Colonic mucosa (tissue), 4 donors: Measurements from ENCODE around the gene TMEM238L. TPM values are rescaled to one million over a fixed set of nuclear protein-coding genes. Genes with fewer than 3 reads are reported as not detected.
A peak's percentile ranks its signal among the peaks of the same experiment; 100 is the strongest.

Source experiments
- DNase-seq: peaks from one replicate; pipeline ENCODE4 v3.0.0-alpha.2; 2020
- H3K27ac ChIP-seq: fragments of 200-600 bp; one replicate; pipeline ENCODE4 v1.8.0; 2021
- H3K27me3 ChIP-seq: fragments of 200-600 bp; one replicate; pipeline ENCODE4 v1.8.0; 2021
- H3K36me3 ChIP-seq: fragments of 200-600 bp; one replicate; pipeline ENCODE4 v1.8.0; 2021
- H3K4me1 ChIP-seq: fragments of 200-600 bp; one replicate; pipeline ENCODE4 v1.8.0; 2021; ENCODE audit warnings: mild to moderate bottlenecking
- H3K4me3 ChIP-seq: fragments of 200-600 bp; one replicate; pipeline ENCODE4 v1.8.0; 2021
- H3K9ac ChIP-seq, 2 donors: one replicate each; pipeline ENCODE4 v1.7.0; 2013; ENCODE audit warnings: control low read depth in 2 of 2, low read depth in 2 of 2, low read length in 2 of 2
- H3K9me3 ChIP-seq: fragments of 200-600 bp; one replicate; pipeline ENCODE4 v1.8.0; 2021
- intact Hi-C: fragments of 100-400 bp; cut with DNase I; formaldehyde crosslinking; loops from one replicate; pipeline ENCODE4 v1.14.1; 2022
- total RNA-seq, 2 donors: library from RNA; stranded (reverse); fragmentation: NEBNext Ultra II Directional in 1 of 2; extraction: Animal tissue kit (Norgen Biotek cat#: 25700) in 1 of 2; gene quantifications; one replicate each; pipeline ENCODE4 v1.2.1, GENCODE V29; 2021
- TF ChIP-seq, protein P1 (sequence below): fragments of 200-600 bp; IDR thresholded peaks from one replicate; pipeline ENCODE4 v1.8.0; 2022; ENCODE audit warnings: antibody characterized with exemption, mild to moderate bottlenecking
- donor health status: healthy.
- donor health status: DM: no; HTN: no; CAD: no.
- donor health status: DM: no; HTN: no; CAD: no.

Gene TMEM238L
- total RNA-seq, 2 donors from 2014 or later: 63.1 to 68.8 TPM

DNA sequence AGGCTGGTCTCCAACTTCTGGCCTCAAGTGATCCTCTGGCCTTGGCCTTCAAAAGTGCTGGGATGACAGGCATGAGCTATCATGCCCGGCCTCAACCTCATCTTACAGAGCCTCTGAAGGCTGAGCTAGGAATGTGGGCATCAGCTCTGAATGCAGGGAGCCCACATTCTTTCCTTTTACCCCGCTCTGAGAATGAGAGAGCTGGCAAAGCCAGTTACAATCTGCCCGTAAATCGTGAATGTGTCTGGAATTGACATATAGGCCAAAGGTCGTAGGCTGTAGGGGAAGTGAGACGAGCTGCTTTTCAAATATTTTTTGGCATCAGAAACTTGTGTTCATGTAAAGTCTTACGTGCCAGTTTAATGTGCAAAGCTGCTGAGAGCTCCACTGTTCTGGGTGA lies 4.5 kb downstream of the TMEM238L start:
- no peaks in the 10 kb centered on the region for H3K36me3 ChIP-seq
- H3K4me1 ChIP-seq: no peaks in the 10 kb centered on the region
- no peaks in the 10 kb centered on the region for H3K9me3 ChIP-seq
- no peaks in the 10 kb centered on the region for H3K27me3 ChIP-seq
- peak overlapping the region in 1 of 2 donors; percentile 100 for H3K9ac ChIP-seq
- intact Hi-C loops: no loop called here
- peak overlapping the region; percentile 95 for H3K27ac ChIP-seq
- peak overlapping the region; percentile 4 for H3K4me3 ChIP-seq
- DNase-seq: no peak
- TF ChIP-seq, protein P1, sequence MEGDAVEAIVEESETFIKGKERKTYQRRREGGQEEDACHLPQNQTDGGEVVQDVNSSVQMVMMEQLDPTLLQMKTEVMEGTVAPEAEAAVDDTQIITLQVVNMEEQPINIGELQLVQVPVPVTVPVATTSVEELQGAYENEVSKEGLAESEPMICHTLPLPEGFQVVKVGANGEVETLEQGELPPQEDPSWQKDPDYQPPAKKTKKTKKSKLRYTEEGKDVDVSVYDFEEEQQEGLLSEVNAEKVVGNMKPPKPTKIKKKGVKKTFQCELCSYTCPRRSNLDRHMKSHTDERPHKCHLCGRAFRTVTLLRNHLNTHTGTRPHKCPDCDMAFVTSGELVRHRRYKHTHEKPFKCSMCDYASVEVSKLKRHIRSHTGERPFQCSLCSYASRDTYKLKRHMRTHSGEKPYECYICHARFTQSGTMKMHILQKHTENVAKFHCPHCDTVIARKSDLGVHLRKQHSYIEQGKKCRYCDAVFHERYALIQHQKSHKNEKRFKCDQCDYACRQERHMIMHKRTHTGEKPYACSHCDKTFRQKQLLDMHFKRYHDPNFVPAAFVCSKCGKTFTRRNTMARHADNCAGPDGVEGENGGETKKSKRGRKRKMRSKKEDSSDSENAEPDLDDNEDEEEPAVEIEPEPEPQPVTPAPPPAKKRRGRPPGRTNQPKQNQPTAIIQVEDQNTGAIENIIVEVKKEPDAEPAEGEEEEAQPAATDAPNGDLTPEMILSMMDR: no peak

GRCh38 chr17:10798910-10799309 lies 5.0 kb downstream of the TMEM238L start:
- Histone ChIP-seq H3K27ac (peak overlapping the region; percentile 95), H3K9me3 (no peaks in the 10 kb centered on the region), H3K27me3 (no peaks in the 10 kb centered on the region), H3K4me3 (peak overlapping the region; percentile 4), H3K4me1 (no peaks in the 10 kb centered on the region), H3K9ac (peak overlapping the region in 1 of 2 donors; percentile 100), H3K36me3 (no peaks in the 10 kb centered on the region)
- TF ChIP-seq, protein P1: no peak
- intact Hi-C loops: no loop called here
- DNase-seq: no peak

DNA sequence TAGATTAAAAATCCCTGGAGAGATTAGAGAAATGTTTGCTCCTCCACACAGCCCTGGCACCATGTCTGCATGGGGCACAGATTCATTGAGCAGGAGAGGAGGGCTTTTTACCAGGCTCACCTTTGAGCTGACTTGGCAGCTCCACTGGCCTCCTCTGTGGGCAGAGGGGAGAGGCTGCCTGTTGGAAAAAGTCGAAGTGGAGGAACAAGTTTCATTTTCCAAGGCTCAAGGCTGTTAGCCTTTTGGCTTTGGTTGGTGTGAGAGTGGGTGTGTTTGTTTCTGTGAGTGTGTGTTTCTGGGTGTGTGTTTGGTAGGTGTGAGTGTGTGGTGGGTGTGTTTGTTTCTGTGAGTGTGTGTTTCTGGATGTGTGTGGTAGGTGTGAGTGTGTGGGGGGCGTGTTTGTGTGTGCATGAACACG lies 5.6 kb downstream of the TMEM238L start:
- TF ChIP-seq, protein P1: no peak
- Histone ChIP-seq H3K9ac (peak overlapping the region; percentile 60 to 100), H3K4me3 (no peak overlapping the region), H3K27me3 (no peaks in the 10 kb centered on the region), H3K9me3 (no peaks in the 10 kb centered on the region), H3K4me1 (no peaks in the 10 kb centered on the region), H3K36me3 (no peaks in the 10 kb centered on the region), H3K27ac (peak overlapping the region; percentile 95)
- peak; percentile 65 for DNase-seq
- intact Hi-C loops: no loop called here

- DNase-seq: no peak
- TF ChIP-seq, protein P1: no peak
- no peaks in the 10 kb centered on the region for H3K36me3 ChIP-seq
- H3K4me3 ChIP-seq: no peak overlapping the region
- peak overlapping the region; percentile 95 for H3K27ac ChIP-seq
- no peaks in the 10 kb centered on the region for H3K27me3 ChIP-seq
- no peaks in the 10 kb centered on the region for H3K9me3 ChIP-seq
- intact Hi-C loops: no loop called here
- no peaks in the 10 kb centered on the region for H3K4me1 ChIP-seq
- H3K9ac ChIP-seq: peak overlapping the region; percentile 60 to 100
Measured at GRCh38 chr17:10797476-10798328, 6.2 kb downstream of the TMEM238L start.

DNA sequence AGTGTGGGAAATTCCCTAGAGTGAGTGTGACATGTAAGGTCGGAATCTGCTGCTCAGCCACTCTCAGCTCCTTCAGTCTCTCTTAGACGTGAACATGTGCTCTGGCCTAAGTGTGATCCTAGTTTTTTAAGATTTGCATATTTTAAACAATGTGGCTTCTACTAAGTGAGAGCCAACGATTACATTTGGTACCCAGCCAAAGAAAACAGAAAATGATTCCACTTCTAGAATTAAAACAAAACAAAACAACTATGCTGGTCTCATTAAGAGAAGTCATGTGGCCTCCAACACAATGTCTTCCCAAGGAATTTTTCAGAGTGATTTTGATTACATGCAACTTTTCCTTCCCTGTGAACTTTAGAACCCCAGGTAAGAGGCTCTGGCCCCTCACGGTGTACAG lies 10.1 kb downstream of the TMEM238L start:
- intact Hi-C loops: no loop called here
- Histone ChIP-seq H3K27me3 (no peaks in the 10 kb centered on the region), H3K4me3 (no peak overlapping the region), H3K9me3 (no peaks in the 10 kb centered on the region), H3K4me1 (peaks cover 9% of the 10 kb centered on the region), H3K27ac (no peak overlapping the region), H3K9ac (peak overlapping the region in 1 of 2 donors; percentile 9), H3K36me3 (no peaks in the 10 kb centered on the region)
- TF ChIP-seq, protein P1: no peak
- DNase-seq: no peak
